Hematopoietic multipotent progenitor cell treated with erythropoietin and hydrocortisone succinate and interleukin-3 and kit ligand, for 6 days (in vitro differentiated cells): Measurements from ENCODE around the gene SULT1A2.

Experiments used
- DNase-seq: peaks from one replicate; pipeline ENCODE4 v3.0.0-alpha.2; 2015

SULT1A2 gene

GRCh38 chr16:28589930-28590329 lies 6.9 kb downstream of the SULT1A2 start:
- DNase-seq: no peak

GRCh38 chr16:28589069-28589468 lies 7.8 kb downstream of the SULT1A2 start:
- no peak for DNase-seq

- DNase-seq: no peak
Measured at GRCh38 chr16:28587386-28587785, 9.5 kb downstream of the SULT1A2 start.

GRCh38 chr16:28586466-28586865 lies 10.4 kb downstream of the SULT1A2 start:
- no peak for DNase-seq

GRCh38 chr16:28585674-28586073 lies 11.2 kb downstream of the SULT1A2 start:
- DNase-seq: no peak

- DNase-seq: no peak
Measured at GRCh38 chr16:28580726-28581315, 16.0 kb downstream of the SULT1A2 start.

- no peak for DNase-seq
Measured at GRCh38 chr16:28575446-28576109, 21.3 kb downstream of the SULT1A2 start.

- no peak for DNase-seq
Measured at GRCh38 chr16:28574925-28575324, 21.9 kb downstream of the SULT1A2 start.

GRCh38 chr16:28573738-28574718 lies 22.8 kb downstream of the SULT1A2 start:
- no peak for DNase-seq

GRCh38 chr16:28572696-28573510 lies 23.9 kb downstream of the SULT1A2 start:
- DNase-seq: no peak

GRCh38 chr16:28569968-28570752 lies 26.7 kb downstream of the SULT1A2 start:
- no peak for DNase-seq

GRCh38 chr16:28569021-28569420 lies 27.8 kb downstream of the SULT1A2 start:
- DNase-seq: no peak

GRCh38 chr16:28567292-28567691 lies 29.6 kb downstream of the SULT1A2 start:
- DNase-seq: no peak

GRCh38 chr16:28566233-28566925 lies 30.5 kb downstream of the SULT1A2 start:
- DNase-seq: peak; percentile 34

GRCh38 chr16:28563218-28563617 lies 33.6 kb downstream of the SULT1A2 start:
- no peak for DNase-seq

- no peak for DNase-seq
Measured at GRCh38 chr16:28562199-28562598, 34.7 kb downstream of the SULT1A2 start.

- DNase-seq: no peak
Measured at GRCh38 chr16:28561557-28562187, 35.2 kb downstream of the SULT1A2 start.

GRCh38 chr16:28558456-28558855 lies 38.4 kb downstream of the SULT1A2 start:
- DNase-seq: no peak

- no peak for DNase-seq
Measured at GRCh38 chr16:28556914-28557320, 39.9 kb downstream of the SULT1A2 start.

- no peak for DNase-seq
Measured at GRCh38 chr16:28555561-28555960, 41.3 kb downstream of the SULT1A2 start.
